IMR-90 (cell line): ENCODE data around the gene RAVER2. TPM values are rescaled to one million over a fixed set of nuclear protein-coding genes. Genes with fewer than 3 reads are reported as not detected.
"Not testable (repeated sequence)": the region's sequence is repeated elsewhere in the genome, so short reads cannot be mapped to it uniquely, and the experiment has no call there.

Experiments
- ATAC-seq: fragments of 200-7000 bp; cut with Tn5 transposase; 2 replicates; pipeline ENCODE4 v1.9.1; 2020; ENCODE audit warnings: low read depth, mild to moderate bottlenecking, moderate library complexity
- BruUV-seq: library from RNA; stranded (reverse); fragments of 400-500 nt; replicated peaks from 2 replicates; lab custom pipeline; 2021; lab: Mats Ljungman, UMichigan
- CTCF ChIA-PET: fragments of 300-600 bp; formaldehyde crosslinking; extraction: SDS; loops from one replicate; lab custom pipeline; 2021; ENCODE audit warnings: antibody characterized with exemption; lab: Yijun Ruan, JAX
- POLR2A ChIA-PET: fragments of 300-600 bp; sonication (Branson Sonifier 250); formaldehyde crosslinking; loops from one replicate; lab custom pipeline; 2022; ENCODE audit warnings: antibody characterized with exemption; ENCODE audit not compliant: unreplicated experiment; lab: Charles Lee
- DNase-seq: peaks from one replicate; pipeline ENCODE4 v3.0.0; 2013
- H2AFZ ChIP-seq: replicated peaks from 2 replicates; pipeline ENCODE3; 2013; ENCODE audit warnings: low read length, mild to moderate bottlenecking; ENCODE audit not compliant: poor library complexity
- H2AK5ac ChIP-seq: 2 replicates; pipeline ENCODE4 v1.6.1; 2013; ENCODE audit warnings: low read depth, low read length, inconsistent platforms
- H2AK9ac ChIP-seq: replicated peaks from 2 replicates; pipeline ENCODE3; 2013; ENCODE audit warnings: mild to moderate bottlenecking, low read depth, low read length, moderate library complexity; ENCODE audit not compliant: poor library complexity
- H2BK120ac ChIP-seq: 2 replicates; pipeline ENCODE4 v1.6.1; 2013; ENCODE audit warnings: low read depth, low read length, inconsistent platforms
- H2BK15ac ChIP-seq: 3 replicates; pipeline ENCODE4 v1.6.1; 2013; ENCODE audit warnings: low read depth, low read length, inconsistent platforms
- H2BK20ac ChIP-seq: 2 replicates; pipeline ENCODE4 v1.6.1; 2013; ENCODE audit warnings: low read depth, mild to moderate bottlenecking, inconsistent platforms, low read length, moderate library complexity
- H2BK5ac ChIP-seq: 2 replicates; pipeline ENCODE4 v1.6.1; 2013; ENCODE audit warnings: mild to moderate bottlenecking, low read depth, low read length, inconsistent platforms; ENCODE audit not compliant: poor library complexity, severe bottlenecking
- H3K14ac ChIP-seq: replicated peaks from 2 replicates; pipeline ENCODE4 v1.6.1; 2013; ENCODE audit warnings: low read depth, low read length, inconsistent platforms
- H3K18ac ChIP-seq: 2 replicates; pipeline ENCODE4 v1.6.1; 2013; ENCODE audit warnings: low read depth, low read length, control low read depth
- H3K23ac ChIP-seq: 2 replicates; pipeline ENCODE4 v1.6.1; 2013; ENCODE audit warnings: low read depth, low read length, inconsistent platforms
- H3K27ac ChIP-seq: 2 replicates; pipeline ENCODE4 v1.5.1; 2013; ENCODE audit warnings: mild to moderate bottlenecking, control low read depth, low read length; ENCODE audit not compliant: insufficient read depth
- H3K27me3 ChIP-seq: 2 replicates; pipeline ENCODE4 v1.6.1; 2013; ENCODE audit warnings: low read length; ENCODE audit not compliant: control insufficient read depth, insufficient read depth
- H3K36me3 ChIP-seq: 2 replicates; pipeline ENCODE4 v1.6.1; 2013; ENCODE audit warnings: low read length, mixed read lengths; ENCODE audit not compliant: control insufficient read depth, insufficient read depth
- H3K4ac ChIP-seq: 2 replicates; pipeline ENCODE4 v1.6.1; 2013; ENCODE audit warnings: low read depth, low read length, inconsistent platforms
- H3K4me1 ChIP-seq: 2 replicates; pipeline ENCODE4 v1.6.1; 2013; ENCODE audit warnings: low read length, mixed read lengths; ENCODE audit not compliant: control insufficient read depth, insufficient read depth
- H3K4me2 ChIP-seq: 2 replicates; pipeline ENCODE4 v1.6.1; 2013; ENCODE audit warnings: low read depth, mild to moderate bottlenecking, control low read depth, low read length, moderate library complexity
- H3K4me3 ChIP-seq: 2 replicates; pipeline ENCODE4 v1.5.1; 2013; ENCODE audit warnings: low read depth, mild to moderate bottlenecking, control low read depth, low read length, moderate library complexity; ENCODE audit not compliant: insufficient read depth
- H3K56ac ChIP-seq: 2 replicates; pipeline ENCODE4 v1.6.1; 2013; ENCODE audit warnings: low read length, inconsistent platforms; ENCODE audit not compliant: insufficient read depth; ENCODE audit errors: extremely low read depth
- H3K79me1 ChIP-seq, 2 experiments: 2 replicates each; pipeline ENCODE4 v1.6.1; 2013; ENCODE audit warnings: low read length in 2 of 2, inconsistent platforms in 1 of 2, low read depth in 1 of 2
- H3K9ac ChIP-seq: 2 replicates; pipeline ENCODE4 v1.6.1; 2013; ENCODE audit warnings: low read depth, low read length, control low read depth
- H3K9me1 ChIP-seq: 2 replicates; pipeline ENCODE4 v1.6.1; 2013; ENCODE audit warnings: low read length, inconsistent platforms; ENCODE audit not compliant: insufficient read depth
- H3K9me3 ChIP-seq: 2 replicates; pipeline ENCODE4 v1.6.1; 2013; ENCODE audit warnings: low read length; ENCODE audit not compliant: control insufficient read depth, insufficient read depth
- H4K20me1 ChIP-seq: 2 replicates; pipeline ENCODE4 v1.6.1; 2013; ENCODE audit warnings: low read length, inconsistent platforms; ENCODE audit not compliant: insufficient read depth
- H4K5ac ChIP-seq: 2 replicates; pipeline ENCODE4 v1.6.1; 2013; ENCODE audit warnings: mild to moderate bottlenecking, low read depth, low read length, control low read depth
- H4K8ac ChIP-seq, 2 experiments: 2 replicates each; pipeline ENCODE4 v1.6.1; 2013; ENCODE audit warnings: low read depth in 2 of 2, low read length in 2 of 2, control low read depth in 1 of 2, inconsistent platforms in 1 of 2
- H4K91ac ChIP-seq: 2 replicates; pipeline ENCODE4 v1.6.1; 2013; ENCODE audit warnings: low read depth, low read length, inconsistent platforms; ENCODE audit not compliant: insufficient read depth
- WGBS, 2 experiments: methylation state at CpG; one replicate each; pipeline versions ENCODE4 v1.1.5 to v1.1.7; 2013; ENCODE audit warnings: missing lambda C conversion rate in 2 of 2; ENCODE audit not compliant: insufficient read length in 1 of 2; ENCODE audit errors: extremely low coverage in 2 of 2; 5-methylcytosine and 5-hydroxymethylcytosine counted together
- dilution Hi-C: fragments of 300-500 bp; cut with HindIII; formaldehyde crosslinking; loops from one replicate; pipeline ENCODE4 v1.14.3; 2018; ENCODE audit warnings: low sequenced_read_pairs; ENCODE audit not compliant: unreplicated experiment
- in situ Hi-C: fragments of 300-500 bp; cut with MboI; formaldehyde crosslinking; loops from 3 replicates; pipeline ENCODE4 v1.14.3; 2019; ENCODE audit warnings: low sequenced_read_pairs, inconsistent platforms, mixed read lengths
- intact Hi-C: fragments of 100-400 bp; cut with micrococcal nuclease; formaldehyde crosslinking; loops from 2 replicates; pipeline ENCODE4 v1.10.0; 2022
- polyA plus RNA-seq, 3 experiments: library from polyadenylated mRNA; depleted of rRNA; stranded (reverse); fragments of >200 nt; gene quantifications; 2 replicates each; pipeline ENCODE4 v1.2.3, GENCODE V29; 2012; ENCODE audit warnings: low replicate concordance in 1 of 3
- total RNA-seq: library from RNA; depleted of rRNA; stranded (reverse); fragments of >200 nt; gene quantifications from 2 replicates; pipeline ENCODE4 v1.2.3, GENCODE V29; 2012

Gene RAVER2
- total and polyA plus RNA-seq, 2 of the 4 experiments (the other 2 are of a cell fraction) = 3.7 to 6.1 TPM

- H3K36me3 ChIP-seq, DNase-seq, H3K4me1 ChIP-seq, H4K91ac ChIP-seq, H3K9me3 ChIP-seq, H2BK120ac ChIP-seq, ATAC-seq, H3K23ac ChIP-seq, intact Hi-C loops, H3K27ac ChIP-seq, in situ Hi-C loops, H3K4ac ChIP-seq, H2AK5ac ChIP-seq, H2AK9ac ChIP-seq, CTCF ChIA-PET, H3K9ac ChIP-seq, H3K56ac ChIP-seq, H3K4me2 ChIP-seq, H4K20me1 ChIP-seq, H3K27me3 ChIP-seq, BruUV-seq, H3K18ac ChIP-seq, H3K4me3 ChIP-seq, H2AFZ ChIP-seq, H2BK20ac ChIP-seq, H4K5ac ChIP-seq, H3K14ac ChIP-seq, dilution Hi-C loops, H3K9me1 ChIP-seq, H2BK15ac ChIP-seq, POLR2A ChIA-PET, H4K8ac ChIP-seq, H3K79me1 ChIP-seq, H2BK5ac ChIP-seq: not testable (repeated sequence)
- WGBS, 2 experiments = no CpG with 5 or more reads among the region's 1 CpG
These were observed 4.2 kb upstream of the RAVER2 start for GRCh38 chr1:64740687-64741086.
